Measurements from ENCODE around the gene PFKFB3. TPM values are rescaled to one million over a fixed set of nuclear protein-coding genes. Genes with fewer than 3 reads are reported as not detected.

The PFKFB3 gene
- total and polyA plus RNA-seq, 9 of the 15 experiments (the other 6 are each of a cell fraction or from before 2014, with no cell fraction given) = 0.46 to 21.6 (median 7.8) TPM

- DNase-seq (ENCODE audit: extremely low read depth in 1 of 4, low spot score in 3 of 4) (no peak), FAIRE-seq (no peak), ATAC-seq (no peak)
- Histone ChIP-seq H3K79me2 (ENCODE audit: control insufficient read depth, insufficient read depth, low read length) (no peaks in the 10 kb centered on the region), H3K27me3 (ENCODE audit: control insufficient read depth in 2 of 2, insufficient read depth in 2 of 2, low read length in 2 of 2) (no peaks in the 10 kb centered on the region), H3K36me3 (ENCODE audit: control insufficient read depth, insufficient read depth, low read length) (peaks cover 87% of the 10 kb centered on the region; the same call in 2 of the 3 replicates), H3K9me3 (replicated peaks; ENCODE audit: control insufficient read depth, insufficient read depth, low read depth, low read length) (no peaks in the 10 kb centered on the region), H4K20me1 (replicated peaks; ENCODE audit: control insufficient read depth, insufficient read depth, low read length) (no peaks in the 10 kb centered on the region), H3K4me3 (no peak overlapping the region), H3K4me1 (replicated peaks in 1 of 2; ENCODE audit: control insufficient read depth in 2 of 2, insufficient read depth in 2 of 2, low read length in 2 of 2) (peaks cover 0 to 3% of the 10 kb centered on the region in 2 experiments; a peak in 1 of 5 replicates), H3K9me1 (ENCODE audit: control insufficient read depth, insufficient read depth, low read length) (no peaks in the 10 kb centered on the region), H2AFZ (ENCODE audit: low read depth, low read length) (no peak overlapping the region), H3K27ac (ENCODE audit: extremely low read depth, low read depth, low read length) (no peak overlapping the region), H3K4me2 (ENCODE audit: insufficient read depth, low read length) (no peak overlapping the region), H3K9ac (ENCODE audit: insufficient read depth in 1 of 2, low read depth in 2 of 2, low read length in 2 of 2) (no peak overlapping the region; a peak in 1 of 4 replicates)
- in situ Hi-C loops (cut with MboI) (no loop called here), intact Hi-C loops (cut with micrococcal nuclease) (no loop called here)
- CTCF ChIA-PET (ENCODE audit: low intra/inter-chr PET ratio) = no interaction called here
- 91% methylated on average over 19 of the region's 30 CpGs for WGBS (ENCODE audit: insufficient coverage, low coverage, missing lambda C conversion rate)
- no TSS peak for BruUV-seq (replicated peaks)
- no peak for TF ChIP-seq ZSCAN29 (IDR thresholded peaks at IDR 0.05)
- no peak for TF ChIP-seq ZKSCAN8 (CRISPR knock-in tag; IDR thresholded peaks at IDR 0.05)
- no peak for TF ChIP-seq CGGBP1 (CRISPR knock-in tag; IDR thresholded peaks at IDR 0.05)
- no peak for TF ChIP-seq PCBP2 (IDR thresholded peaks at IDR 0.05; ENCODE audit: low read depth, low read length, poor library complexity, severe bottlenecking)
- no peak for TF ChIP-seq ZNF76 (CRISPR knock-in tag; IDR thresholded peaks at IDR 0.05; ENCODE audit: borderline replicate concordance)
- no peak for TF ChIP-seq ZNF766 (CRISPR knock-in tag; conservative IDR thresholded peaks at IDR 0.05)
- TF ChIP-seq ASH1L (IDR thresholded peaks at IDR 0.05; ENCODE audit: borderline replicate concordance, low read depth, partially characterized antibody) = no peak
- no peak for TF ChIP-seq HBP1 (CRISPR knock-in tag; IDR thresholded peaks at IDR 0.05)
- no peak for TF ChIP-seq POLR3G (IDR thresholded peaks at IDR 0.05; ENCODE audit: extremely low read depth, insufficient read length, insufficient replicate concordance)
- no peak for TF ChIP-seq BRCA1 (IDR thresholded peaks at IDR 0.05)
- TF ChIP-seq BRCA1 (CRISPR knock-in tag; IDR thresholded peaks at IDR 0.05) = no peak
- TF ChIP-seq GABPB2 (CRISPR knock-in tag; conservative IDR thresholded peaks at IDR 0.05) = no peak
- no peak for TF ChIP-seq TAF7 (tag; IDR thresholded peaks at IDR 0.05)
- no peak for TF ChIP-seq POLR2G (IDR thresholded peaks at IDR 0.05; ENCODE audit: low read depth, low read length)
- POLR2A ChIA-PET = no interaction called here
These were observed 18.6 kb downstream of the PFKFB3 start for GRCh38 chr10:6221192-6221940.
